Kidney tubule cell (primary cell): ENCODE measurements around the gene DUS2.
"Not testable (repeated sequence)": the region's sequence is repeated elsewhere in the genome, so short reads cannot be mapped to it uniquely, and the experiment has no call there.

ENCODE experiments used
- DNase-seq: peaks from one replicate; pipeline ENCODE4 v3.0.0-alpha.2; 2018; ENCODE audit warnings: low spot score

The DUS2 gene

GRCh38 chr16:68091380-68092261 lies 68.5 kb downstream of the DUS2 start:
- DNase-seq = peak; percentile 69

GRCh38 chr16:68092275-68092674 lies 69.2 kb downstream of the DUS2 start:
- not testable (repeated sequence) for DNase-seq

GRCh38 chr16:68093816-68094613 lies 70.9 kb downstream of the DUS2 start:
- DNase-seq = no peak

GRCh38 chr16:68094614-68094934 lies 71.5 kb downstream of the DUS2 start:
- no peak for DNase-seq

GRCh38 chr16:68096491-68096890 lies 73.4 kb downstream of the DUS2 start:
- no peak for DNase-seq

GRCh38 chr16:68097088-68097487 lies 74.0 kb downstream of the DUS2 start:
- DNase-seq = peak; percentile 22

- DNase-seq = no peak
These were observed 74.8 kb downstream of the DUS2 start for GRCh38 chr16:68097895-68098294.

- no peak for DNase-seq
These were observed 77.4 kb downstream of the DUS2 start for GRCh38 chr16:68100488-68100887.

- DNase-seq = no peak
These were observed 82.5 kb downstream of the DUS2 start for GRCh38 chr16:68105611-68106010.

- DNase-seq = not testable (repeated sequence)
These were observed 84.3 kb downstream of the DUS2 start for GRCh38 chr16:68107230-68107928.

- not testable (repeated sequence) for DNase-seq
These were observed 86.1 kb downstream of the DUS2 start for GRCh38 chr16:68109156-68109555.

GRCh38 chr16:68110611-68111010 lies 87.5 kb downstream of the DUS2 start:
- not testable (repeated sequence) for DNase-seq

- no peak for DNase-seq
These were observed 88.3 kb downstream of the DUS2 start for GRCh38 chr16:68111379-68111778.

GRCh38 chr16:68113059-68113761 lies 90.1 kb downstream of the DUS2 start:
- no peak for DNase-seq

GRCh38 chr16:68113765-68114240 lies 90.7 kb downstream of the DUS2 start:
- DNase-seq = no peak

- DNase-seq = not testable (repeated sequence)
These were observed 91.9 kb downstream of the DUS2 start for GRCh38 chr16:68114939-68115338.

GRCh38 chr16:68115851-68116250 lies 92.8 kb downstream of the DUS2 start:
- DNase-seq = no peak

- peak; percentile 28 for DNase-seq
These were observed 93.3 kb downstream of the DUS2 start for GRCh38 chr16:68116256-68116867.

GRCh38 chr16:68117884-68118283 lies 94.8 kb downstream of the DUS2 start:
- DNase-seq = no peak

- DNase-seq = not testable (repeated sequence)
These were observed 95.9 kb downstream of the DUS2 start for GRCh38 chr16:68118954-68119353.

- DNase-seq = not testable (repeated sequence)
These were observed 97.4 kb downstream of the DUS2 start for GRCh38 chr16:68120496-68120895.
